Gastrocnemius medialis (tissue), 4 donors: ENCODE measurements around the gene ERICH6B.

ENCODE experiments used
- CTCF ChIP-seq, 5 experiments: fragments of 450-650 bp in 3 of 5; fragments of 200-600 bp in 2 of 5; sonication (generic) in 2 of 5; IDR thresholded peaks in 4 of 5; conservative IDR thresholded peaks in 1 of 5; 1 replicate in 4 of 5; 2 replicates in 1 of 5; pipeline ENCODE4 v1.5.1; 2016 to 2019; ENCODE audit warnings: antibody characterized with exemption in 5 of 5, mild to moderate bottlenecking in 3 of 5, moderate library complexity in 3 of 5
- POLR2A ChIP-seq, 2 donors: fragments of 450-650 bp; IDR thresholded peaks; one replicate each; pipeline ENCODE4 v1.6.1; 2017; ENCODE audit warnings: antibody characterized with exemption in 2 of 2, mild to moderate bottlenecking in 2 of 2, moderate library complexity in 2 of 2

GRCh38 chr13:45587897-45588296 is 27.6 kb downstream of the ERICH6B start:
- TF ChIP-seq CTCF (IDR thresholded peaks at IDR 0.05 in 4 of 5, conservative IDR thresholded peaks at IDR 0.05 in 1 of 5) (no peak), POLR2A (IDR thresholded peaks at IDR 0.05) (no peak)
